DND-41 (cell line): ENCODE results near the gene DAB1.

Experiments
- ATAC-seq: fragments of 200-7000 bp; cut with Tn5 transposase; 3 replicates; pipeline ENCODE4 v1.9.1; 2021; ENCODE audit warnings: low read depth; ENCODE audit not compliant: insufficient read depth
- DNase-seq: peaks from one replicate; pipeline ENCODE4 v3.0.0-alpha.2; 2020
- H2AFZ ChIP-seq: 2 replicates; pipeline ENCODE4 v1.6.0; 2012; ENCODE audit warnings: low read depth, low read length
- H3K27ac ChIP-seq: 2 replicates; pipeline ENCODE4 v1.5.1; 2012; ENCODE audit warnings: low read length, inconsistent platforms
- H3K27me3 ChIP-seq: fragments of 200-600 bp; sonication (generic); 2 replicates; pipeline ENCODE4 v1.6.0; 2012; ENCODE audit warnings: low read length, mild to moderate bottlenecking, inconsistent platforms; ENCODE audit not compliant: insufficient read depth, poor library complexity
- H3K36me3 ChIP-seq: 2 replicates; pipeline ENCODE4 v1.5.1; 2012; ENCODE audit warnings: low read length, inconsistent platforms; ENCODE audit not compliant: insufficient read depth
- H3K4me1 ChIP-seq: 2 replicates; pipeline ENCODE4 v1.5.1; 2012; ENCODE audit warnings: mild to moderate bottlenecking, low read length; ENCODE audit not compliant: insufficient read depth
- H3K4me2 ChIP-seq: 2 replicates; pipeline ENCODE4 v1.6.0; 2012; ENCODE audit warnings: mild to moderate bottlenecking, moderate library complexity, low read length, inconsistent platforms; ENCODE audit not compliant: insufficient read depth
- H3K4me3 ChIP-seq, 2 experiments: fragments of 200-600 bp in 1 of 2; shearing (Covaris generic) in 1 of 2; 2 replicates each; pipeline ENCODE4 v1.5.1; 2012 to 2016; ENCODE audit warnings: inconsistent platforms in 2 of 2, low read length in 2 of 2, mild to moderate bottlenecking in 2 of 2, low read depth in 1 of 2, moderate library complexity in 1 of 2
- H3K79me2 ChIP-seq: 2 replicates; pipeline ENCODE4 v1.6.0; 2012; ENCODE audit warnings: low read length, inconsistent platforms; ENCODE audit not compliant: insufficient read depth
- H3K9ac ChIP-seq: 2 replicates; pipeline ENCODE4 v1.6.0; 2012; ENCODE audit warnings: low read depth, mild to moderate bottlenecking, inconsistent platforms, low read length, moderate library complexity
- H3K9me3 ChIP-seq: 2 replicates; pipeline ENCODE4 v1.5.1; 2012; ENCODE audit warnings: low read length, moderate library complexity, mild to moderate bottlenecking, inconsistent platforms; ENCODE audit not compliant: insufficient read depth, severe bottlenecking
- H4K20me1 ChIP-seq: 2 replicates; pipeline ENCODE4 v1.6.0; 2012; ENCODE audit warnings: low read length; ENCODE audit not compliant: insufficient read depth
- EZH2 ChIP-seq: IDR thresholded peaks from 3 replicates; pipeline ENCODE4 v1.6.1; 2012; ENCODE audit warnings: borderline replicate concordance, low read depth, mild to moderate bottlenecking, moderate library complexity, low read length, inconsistent platforms; ENCODE audit not compliant: severe bottlenecking
- TF ChIP-seq, protein P1 (sequence below): IDR thresholded peaks from 2 replicates; pipeline ENCODE4 v1.5.1; 2012; ENCODE audit warnings: borderline replicate concordance, low read length, moderate library complexity, mild to moderate bottlenecking; ENCODE audit not compliant: poor library complexity, severe bottlenecking; ENCODE audit errors: extremely low read depth

DAB1 gene

GRCh38 chr1:57058652-57059501 lies 365.0 kb downstream of the DAB1 start:
- Histone ChIP-seq H3K27ac (no peak overlapping the region), H3K9ac (no peak overlapping the region), H3K4me1 (no peaks in the 10 kb centered on the region), H2AFZ (no peak overlapping the region), H3K36me3 (no peaks in the 10 kb centered on the region), H4K20me1 (no peaks in the 10 kb centered on the region), H3K9me3 (no peaks in the 10 kb centered on the region), H3K27me3 (no peaks in the 10 kb centered on the region), H3K4me3 (no peak overlapping the region), H3K79me2 (no peaks in the 10 kb centered on the region), H3K4me2 (no peak overlapping the region)
- ATAC-seq (0 out of 3 replicates have a peak, but pooled peaks have one; percentile 42), DNase-seq (no peak)
- TF ChIP-seq, protein P1, sequence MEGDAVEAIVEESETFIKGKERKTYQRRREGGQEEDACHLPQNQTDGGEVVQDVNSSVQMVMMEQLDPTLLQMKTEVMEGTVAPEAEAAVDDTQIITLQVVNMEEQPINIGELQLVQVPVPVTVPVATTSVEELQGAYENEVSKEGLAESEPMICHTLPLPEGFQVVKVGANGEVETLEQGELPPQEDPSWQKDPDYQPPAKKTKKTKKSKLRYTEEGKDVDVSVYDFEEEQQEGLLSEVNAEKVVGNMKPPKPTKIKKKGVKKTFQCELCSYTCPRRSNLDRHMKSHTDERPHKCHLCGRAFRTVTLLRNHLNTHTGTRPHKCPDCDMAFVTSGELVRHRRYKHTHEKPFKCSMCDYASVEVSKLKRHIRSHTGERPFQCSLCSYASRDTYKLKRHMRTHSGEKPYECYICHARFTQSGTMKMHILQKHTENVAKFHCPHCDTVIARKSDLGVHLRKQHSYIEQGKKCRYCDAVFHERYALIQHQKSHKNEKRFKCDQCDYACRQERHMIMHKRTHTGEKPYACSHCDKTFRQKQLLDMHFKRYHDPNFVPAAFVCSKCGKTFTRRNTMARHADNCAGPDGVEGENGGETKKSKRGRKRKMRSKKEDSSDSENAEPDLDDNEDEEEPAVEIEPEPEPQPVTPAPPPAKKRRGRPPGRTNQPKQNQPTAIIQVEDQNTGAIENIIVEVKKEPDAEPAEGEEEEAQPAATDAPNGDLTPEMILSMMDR: no peak
- TF ChIP-seq EZH2: no peak

- no peak overlapping the region for H3K27ac ChIP-seq
- no peak for TF ChIP-seq EZH2
- TF ChIP-seq, protein P1: no peak
- H3K4me1 ChIP-seq: no peaks in the 10 kb centered on the region
- no peak for ATAC-seq
- no peaks in the 10 kb centered on the region for H3K9me3 ChIP-seq
- H3K4me2 ChIP-seq: no peak overlapping the region
- H3K9ac ChIP-seq: no peak overlapping the region
- H3K4me3 ChIP-seq: no peak overlapping the region
- H3K36me3 ChIP-seq: no peaks in the 10 kb centered on the region
- H4K20me1 ChIP-seq: no peaks in the 10 kb centered on the region
- no peak overlapping the region for H2AFZ ChIP-seq
- no peaks in the 10 kb centered on the region for H3K79me2 ChIP-seq
- DNase-seq: no peak
- H3K27me3 ChIP-seq: peaks cover 4% of the 10 kb centered on the region
These were observed 375.0 kb downstream of the DAB1 start for GRCh38 chr1:57048856-57049255.

DNA sequence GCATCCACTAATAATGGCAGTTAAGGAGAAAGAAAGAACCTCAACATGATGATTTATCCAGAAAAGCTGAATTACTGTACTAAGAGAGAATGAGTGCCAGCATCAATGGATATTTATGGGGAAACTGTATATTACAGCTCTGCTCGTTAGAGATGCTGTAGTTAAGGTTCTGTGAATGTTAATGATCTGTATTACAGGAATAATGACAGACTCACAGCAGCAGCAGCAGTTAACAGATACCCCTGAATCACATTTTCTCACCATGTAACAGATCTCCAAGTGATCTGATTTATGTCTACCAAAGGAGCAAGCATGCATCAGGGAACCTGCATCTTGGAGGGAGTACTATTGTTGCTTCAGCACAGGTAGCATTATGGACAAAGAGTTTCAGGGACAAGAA lies 377.4 kb downstream of the DAB1 start:
- Histone ChIP-seq H3K36me3 (no peaks in the 10 kb centered on the region), H3K9ac (no peak overlapping the region), H3K27me3 (peaks cover 4% of the 10 kb centered on the region), H3K79me2 (no peaks in the 10 kb centered on the region), H2AFZ (no peak overlapping the region), H3K9me3 (no peaks in the 10 kb centered on the region), H4K20me1 (no peaks in the 10 kb centered on the region), H3K4me1 (no peaks in the 10 kb centered on the region), H3K27ac (no peak overlapping the region), H3K4me3 (no peak overlapping the region), H3K4me2 (no peak overlapping the region)
- TF ChIP-seq EZH2: no peak
- TF ChIP-seq, protein P1: no peak
- no peak for ATAC-seq
- DNase-seq: no peak
